M059J (cell line): ENCODE measurements around the gene ADISSP. TPM values are rescaled to one million over a fixed set of nuclear protein-coding genes. Genes with fewer than 3 reads are reported as not detected.

Experiments used
- DNase-seq: peaks from one replicate; pipeline ENCODE4 v3.0.0-alpha.2; 2012; ENCODE audit warnings: low read depth
- total RNA-seq: library from RNA; depleted of rRNA; stranded (reverse); fragments of >200 nt; shearing (Covaris generic); gene quantifications from 2 replicates; pipeline ENCODE4 v1.2.3, GENCODE V29; 2014; rRNA removed

ADISSP gene
- total RNA-seq, 1 experiment from 2014 or later: 39.1 TPM

GRCh38 chr20:3716195-3716834 lies 51.2 kb downstream of the ADISSP start:
- peak; percentile 58 for DNase-seq

- DNase-seq: no peak
These were observed 53.5 kb downstream of the ADISSP start for GRCh38 chr20:3714092-3714491.

- DNase-seq: no peak
These were observed 55.2 kb downstream of the ADISSP start, which contains the start of gene SIGLEC1 for GRCh38 chr20:3712279-3712873. Gene SIGLEC1 (minus strand): TSS chr20:3712600. CDS start chr20:3707128, 5,472 bp downstream.

- no peak for DNase-seq
These were observed 56.0 kb downstream of the ADISSP start for GRCh38 chr20:3711484-3711941.

- DNase-seq: peak; percentile 54
These were observed 56.7 kb downstream of the ADISSP start for GRCh38 chr20:3710703-3711483.

GRCh38 chr20:3710011-3710466 lies 57.5 kb downstream of the ADISSP start:
- no peak for DNase-seq

GRCh38 chr20:3707508-3707899 lies 60.0 kb downstream of the ADISSP start:
- DNase-seq: no peak

- peak; percentile 72 for DNase-seq
These were observed 60.6 kb downstream of the ADISSP start for GRCh38 chr20:3706774-3707507.

GRCh38 chr20:3705970-3706739 lies 61.4 kb downstream of the ADISSP start:
- no peak for DNase-seq

GRCh38 chr20:3705491-3705969 lies 62.0 kb downstream of the ADISSP start:
- no peak for DNase-seq

GRCh38 chr20:3704087-3704486 lies 63.5 kb downstream of the ADISSP start:
- no peak for DNase-seq

Other genes with a start within 250 kb of the ADISSP start
- gene GFRA4, start 104.4 kb downstream of the ADISSP start, total RNA-seq: not detected in 2 replicates
- gene ADAM33, start 85.7 kb downstream of the ADISSP start, total RNA-seq: 0.15 and 0.25 TPM in 2 replicates
- not detected in 2 replicates for gene SIGLEC1, start 55.2 kb downstream of the ADISSP start, total RNA-seq
- gene HSPA12B, start 35.1 kb downstream of the ADISSP start, total RNA-seq: 0.05 TPM in 1 of 2 replicates, not detected in the other
- 0.27 and 0.34 TPM in 2 replicates for gene SPEF1, start 13.7 kb upstream of the ADISSP start, total RNA-seq
- 80.2 and 161 TPM in 2 replicates for gene CENPB, start 19.0 kb upstream of the ADISSP start, total RNA-seq
- 67.5 and 104 TPM in 2 replicates for gene CDC25B, start 28.6 kb upstream of the ADISSP start, total RNA-seq
- gene AP5S1, start 52.8 kb upstream of the ADISSP start, total RNA-seq: 35.7 and 41.4 TPM in 2 replicates
- gene MAVS, start 79.1 kb upstream of the ADISSP start, total RNA-seq: 20.8 and 39.5 TPM in 2 replicates
- 67.6 and 81.8 TPM in 2 replicates for gene PANK2, start 121.6 kb upstream of the ADISSP start, total RNA-seq
- gene RNF24, start 247.8 kb upstream of the ADISSP start, total RNA-seq: 21.3 and 41.6 TPM in 2 replicates